Stimulated activated CD8-positive, alpha-beta memory T cell treated with anti-CD3 and anti-CD28 coated beads, Interleukin-15, amount 100 ng/mL, for 1 hour (primary cell): ENCODE results near the gene PRKG1.
"Not testable (repeated sequence)": the region's sequence is repeated elsewhere in the genome, so short reads cannot be mapped to it uniquely, and the experiment has no call there.

ENCODE experiments used
- DNase-seq: peaks from one replicate; pipeline ENCODE4 v3.0.0-alpha.2; 2020; ENCODE audit warnings: low read depth

Gene PRKG1

GRCh38 chr10:51656503-51656902, 582.2 kb downstream of the PRKG1 start:
- DNase-seq: no peak

- DNase-seq: no peak
Observed at GRCh38 chr10:51658000-51658399, 583.7 kb downstream of the PRKG1 start.

- DNase-seq: no peak
Observed at GRCh38 chr10:51659344-51659743, 585.1 kb downstream of the PRKG1 start.

- DNase-seq: no peak
Observed at GRCh38 chr10:51663086-51663485, 588.8 kb downstream of the PRKG1 start.

GRCh38 chr10:51666456-51666855, 592.2 kb downstream of the PRKG1 start:
- no peak for DNase-seq

- no peak for DNase-seq
Observed at GRCh38 chr10:51667678-51668335, 593.5 kb downstream of the PRKG1 start.

GRCh38 chr10:51668336-51668689, 594.0 kb downstream of the PRKG1 start:
- no peak for DNase-seq

- DNase-seq: no peak
Observed at GRCh38 chr10:51669041-51669440, 594.8 kb downstream of the PRKG1 start.

GRCh38 chr10:51672039-51672535, 597.8 kb downstream of the PRKG1 start:
- DNase-seq: no peak

- DNase-seq: no peak
Observed at GRCh38 chr10:51675088-51675487, 600.8 kb downstream of the PRKG1 start.

- no peak for DNase-seq
Observed at GRCh38 chr10:51679841-51680240, 605.6 kb downstream of the PRKG1 start.

- no peak for DNase-seq
Observed at GRCh38 chr10:51683031-51683691, 608.9 kb downstream of the PRKG1 start.

- no peak for DNase-seq
Observed at GRCh38 chr10:51685768-51686167, 611.5 kb downstream of the PRKG1 start.

GRCh38 chr10:51687296-51687695, 613.0 kb downstream of the PRKG1 start:
- DNase-seq: no peak

- DNase-seq: not testable (repeated sequence)
Observed at GRCh38 chr10:51688826-51689225, 614.5 kb downstream of the PRKG1 start.

- no peak for DNase-seq
Observed at GRCh38 chr10:51689536-51689935, 615.2 kb downstream of the PRKG1 start.

GRCh38 chr10:51691135-51691534, 616.8 kb downstream of the PRKG1 start:
- DNase-seq: no peak

- no peak for DNase-seq
Observed at GRCh38 chr10:51694086-51694768, 619.9 kb downstream of the PRKG1 start.

- DNase-seq: no peak
Observed at GRCh38 chr10:51696251-51696650, 622.0 kb downstream of the PRKG1 start.

GRCh38 chr10:51698473-51699063, 624.3 kb downstream of the PRKG1 start:
- DNase-seq: no peak

- DNase-seq: no peak
Observed at GRCh38 chr10:51699145-51699474, 624.8 kb downstream of the PRKG1 start.

- peak; percentile 88 for DNase-seq
Observed at GRCh38 chr10:51699475-51700227, 625.4 kb downstream of the PRKG1 start, which contains the start of gene CSTF2T. Gene CSTF2T (minus strand): TSS chr10:51699595. CDS start chr10:51699549, 46 bp downstream.
